Keratinocyte (primary cell): ENCODE results near the gene SRRD. TPM values are rescaled to one million over a fixed set of nuclear protein-coding genes. Genes with fewer than 3 reads are reported as not detected.

Experiments used
- DNase-seq: peaks from one replicate; pipeline ENCODE4 v3.0.0-alpha.2; 2011; ENCODE audit warnings: low read depth, missing footprints, low spot score
- FAIRE-seq: peaks from 2 replicates; lab custom pipeline; 2011; peaks lifted over from hg19 to GRCh38; lab: Jason Lieb, UNC
- H2AFZ ChIP-seq: 2 replicates; pipeline ENCODE4 v1.6.0; 2012; ENCODE audit warnings: low read length, control low read depth, inconsistent platforms; ENCODE audit not compliant: control insufficient read depth
- H3K27ac ChIP-seq: 2 replicates; pipeline ENCODE4 v1.5.1; 2011; ENCODE audit warnings: low read length; ENCODE audit not compliant: control insufficient read depth, insufficient read depth
- H3K27me3 ChIP-seq: 3 replicates; pipeline ENCODE4 v1.6.0; 2011; ENCODE audit warnings: low read length; ENCODE audit not compliant: control insufficient read depth, insufficient read depth; ENCODE audit errors: extremely low read depth
- H3K36me3 ChIP-seq, 2 experiments: 2 replicates in 1 of 2; 3 replicates in 1 of 2; pipeline ENCODE4 v1.5.1; 2011; ENCODE audit warnings: low read length in 2 of 2, mild to moderate bottlenecking in 1 of 2; ENCODE audit not compliant: control insufficient read depth in 2 of 2, insufficient read depth in 2 of 2; ENCODE audit errors: extremely low read depth in 1 of 2
- H3K4me1 ChIP-seq: 3 replicates; pipeline ENCODE4 v1.5.1; 2011; ENCODE audit warnings: low read length; ENCODE audit not compliant: control insufficient read depth, insufficient read depth; ENCODE audit errors: extremely low read depth
- H3K4me2 ChIP-seq: 3 replicates; pipeline ENCODE4 v1.6.0; 2011; ENCODE audit warnings: low read depth, low read length; ENCODE audit not compliant: control insufficient read depth, insufficient read depth; ENCODE audit errors: extremely low read depth
- H3K4me3 ChIP-seq, 3 experiments: fragments of 200-600 bp in 1 of 3; sonication (generic) in 1 of 3; 2 replicates in 2 of 3; 3 replicates in 1 of 3; pipeline ENCODE4 v1.5.1; 2011 to 2016; ENCODE audit warnings: low read length in 3 of 3, mild to moderate bottlenecking in 3 of 3, control low read depth in 2 of 3, inconsistent platforms in 1 of 3, low read depth in 1 of 3, mixed read lengths in 1 of 3, mixed run types in 1 of 3, moderate library complexity in 1 of 3; ENCODE audit not compliant: control insufficient read depth in 2 of 3, insufficient read depth in 2 of 3; ENCODE audit errors: extremely low read depth in 1 of 3
- H3K79me2 ChIP-seq: 2 replicates; pipeline ENCODE4 v1.6.0; 2012; ENCODE audit warnings: low read length; ENCODE audit not compliant: control insufficient read depth, insufficient read depth
- H3K9ac ChIP-seq: 3 replicates; pipeline ENCODE4 v1.6.0; 2011; ENCODE audit warnings: low read length; ENCODE audit not compliant: control insufficient read depth, insufficient read depth; ENCODE audit errors: extremely low read depth
- H3K9me1 ChIP-seq: 3 replicates; pipeline ENCODE4 v1.6.0; 2011; ENCODE audit warnings: low read length; ENCODE audit not compliant: control insufficient read depth, insufficient read depth; ENCODE audit errors: extremely low read depth
- H3K9me3 ChIP-seq: 2 replicates; pipeline ENCODE4 v1.5.1; 2012; ENCODE audit warnings: low read depth, low read length; ENCODE audit not compliant: control insufficient read depth
- H4K20me1 ChIP-seq: 3 replicates; pipeline ENCODE4 v1.6.0; 2011; ENCODE audit warnings: low read length; ENCODE audit not compliant: control insufficient read depth, insufficient read depth; ENCODE audit errors: extremely low read depth
- EZH2 ChIP-seq: IDR thresholded peaks from one replicate; pipeline ENCODE4 v1.6.1; 2012; ENCODE audit warnings: inconsistent platforms, mild to moderate bottlenecking, low read length, moderate library complexity
- dilution Hi-C: fragments of 300-500 bp; cut with MboI; formaldehyde crosslinking; loops from one replicate; pipeline ENCODE4 v1.7.0; 2020; ENCODE audit warnings: low sequenced_read_pairs; ENCODE audit not compliant: extremely low pct_ligation_motif_present
- polyA plus RNA-seq, 5 experiments: library from polyadenylated mRNA; depleted of rRNA in 3 of 5; stranded (reverse) in 3 of 5; stranded (forward) in 1 of 5; unstranded in 1 of 5; fragments of >200 nt; gene quantifications; 1 replicate in 1 of 5; 2 replicates in 3 of 5; 3 replicates in 1 of 5; pipeline versions ENCODE4 v1.2.1 to v1.2.3, GENCODE V29; 2011 to 2012; ENCODE audit warnings: missing spikeins in 2 of 5, low read depth in 1 of 5, low replicate concordance in 1 of 5
- TF ChIP-seq, protein P1 (sequence below), 3 experiments: IDR thresholded peaks in 1 of 3; conservative IDR thresholded peaks in 1 of 3; optimal IDR thresholded peaks in 1 of 3; 2 replicates in 2 of 3; 3 replicates in 1 of 3; pipeline versions ENCODE3 to v1.5.1; 2011; ENCODE audit warnings: low read length in 3 of 3, mild to moderate bottlenecking in 3 of 3, moderate library complexity in 2 of 3, control low read depth in 1 of 3, inconsistent platforms in 1 of 3; ENCODE audit not compliant: insufficient read depth in 2 of 3; ENCODE audit errors: extremely low read depth in 1 of 3

Gene SRRD
- polyA plus RNA-seq, 1 donor (not counting 4 experiments of a cell fraction or from before 2014, with no cell fraction given): 45.0 TPM

DNA sequence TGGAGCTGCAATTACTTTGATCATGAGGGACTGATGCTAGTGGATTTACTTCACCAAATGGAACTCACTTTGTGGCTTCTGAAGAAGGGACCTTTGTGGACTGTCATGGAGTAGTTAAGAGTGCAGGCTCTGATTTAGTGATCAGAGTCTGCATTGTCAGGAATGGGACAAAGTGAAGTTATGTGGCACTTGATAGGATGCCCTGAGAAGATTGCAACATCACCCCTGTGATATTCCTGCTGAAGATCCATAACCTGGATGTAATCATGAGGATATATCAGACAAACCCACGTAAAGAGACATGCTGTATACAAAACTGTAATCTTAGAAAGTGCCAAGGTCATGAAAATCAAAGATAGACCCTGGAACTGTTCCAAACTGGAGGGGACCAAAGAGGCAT lies 30.2 kb downstream of the SRRD start:
- Histone ChIP-seq H3K36me3 (peaks cover 8 to 12% of the 10 kb centered on the region in 2 experiments), H3K4me3 (no peak overlapping the region), H3K4me2 (peak overlapping the region; percentile 96), H3K9me1 (no peaks in the 10 kb centered on the region), H3K27me3 (no peaks in the 10 kb centered on the region), H3K9me3 (no peaks in the 10 kb centered on the region), H3K79me2 (peaks cover 31% of the 10 kb centered on the region), H2AFZ (no peak overlapping the region), H3K9ac (no peak overlapping the region), H3K4me1 (peaks cover 20% of the 10 kb centered on the region), H3K27ac (no peak overlapping the region), H4K20me1 (no peaks in the 10 kb centered on the region)
- FAIRE-seq (peak; percentile 41), DNase-seq (no peak)
- TF ChIP-seq EZH2: no peak
- TF ChIP-seq, protein P1, sequence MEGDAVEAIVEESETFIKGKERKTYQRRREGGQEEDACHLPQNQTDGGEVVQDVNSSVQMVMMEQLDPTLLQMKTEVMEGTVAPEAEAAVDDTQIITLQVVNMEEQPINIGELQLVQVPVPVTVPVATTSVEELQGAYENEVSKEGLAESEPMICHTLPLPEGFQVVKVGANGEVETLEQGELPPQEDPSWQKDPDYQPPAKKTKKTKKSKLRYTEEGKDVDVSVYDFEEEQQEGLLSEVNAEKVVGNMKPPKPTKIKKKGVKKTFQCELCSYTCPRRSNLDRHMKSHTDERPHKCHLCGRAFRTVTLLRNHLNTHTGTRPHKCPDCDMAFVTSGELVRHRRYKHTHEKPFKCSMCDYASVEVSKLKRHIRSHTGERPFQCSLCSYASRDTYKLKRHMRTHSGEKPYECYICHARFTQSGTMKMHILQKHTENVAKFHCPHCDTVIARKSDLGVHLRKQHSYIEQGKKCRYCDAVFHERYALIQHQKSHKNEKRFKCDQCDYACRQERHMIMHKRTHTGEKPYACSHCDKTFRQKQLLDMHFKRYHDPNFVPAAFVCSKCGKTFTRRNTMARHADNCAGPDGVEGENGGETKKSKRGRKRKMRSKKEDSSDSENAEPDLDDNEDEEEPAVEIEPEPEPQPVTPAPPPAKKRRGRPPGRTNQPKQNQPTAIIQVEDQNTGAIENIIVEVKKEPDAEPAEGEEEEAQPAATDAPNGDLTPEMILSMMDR (optimal IDR thresholded peaks at IDR 0.05 in 1 of 3, IDR thresholded peaks at IDR 0.05 in 1 of 3, conservative IDR thresholded peaks at IDR 0.05 in 1 of 3; ENCODE audit: extremely low read depth in 1 of 3, insufficient read depth in 2 of 3, low read length in 3 of 3): no peak
- dilution Hi-C loops: no loop called here

DNA sequence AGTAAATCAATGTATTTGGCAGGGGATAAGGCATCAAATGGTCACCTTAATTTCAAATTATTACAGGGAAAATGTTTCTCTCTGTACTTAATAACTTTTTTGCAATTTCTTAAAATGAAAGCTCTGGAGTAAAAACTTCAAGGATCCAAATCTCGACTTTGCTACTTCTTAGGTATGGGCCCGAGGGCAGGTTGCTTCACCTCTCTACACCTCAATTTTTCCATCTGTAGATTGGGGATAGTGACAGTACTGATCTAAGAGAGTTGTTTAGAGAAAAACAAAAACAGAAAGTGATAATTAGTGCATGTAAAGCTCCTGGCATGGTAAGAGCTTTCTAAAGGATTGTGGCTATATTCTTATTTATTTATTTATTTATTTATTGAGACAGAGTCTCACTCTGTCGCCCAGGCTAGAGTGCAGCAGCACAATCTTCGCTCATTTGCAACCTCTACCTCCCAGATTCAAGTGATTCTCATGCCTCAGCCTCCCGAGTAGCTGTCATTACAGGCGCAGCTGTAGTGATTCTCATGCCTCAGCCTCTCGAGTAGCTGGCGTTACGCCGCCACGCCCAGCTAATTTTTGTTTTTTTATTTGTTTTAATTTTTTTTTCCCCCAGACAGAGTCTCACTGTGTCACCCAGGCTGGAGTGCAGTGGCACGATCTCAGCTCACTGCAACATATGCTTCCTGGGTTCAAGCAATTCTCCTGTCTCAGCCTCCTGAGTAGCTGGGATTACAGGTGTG lies 30.9 kb downstream of the SRRD start:
- Histone ChIP-seq H3K4me1 (peaks cover 20% of the 10 kb centered on the region), H3K9me1 (no peaks in the 10 kb centered on the region), H3K36me3 (peaks cover 2 to 6% of the 10 kb centered on the region in 2 experiments), H3K27ac (no peak overlapping the region), H3K9me3 (no peaks in the 10 kb centered on the region), H3K4me3 (no peak overlapping the region), H3K27me3 (no peaks in the 10 kb centered on the region), H3K4me2 (no peak overlapping the region), H4K20me1 (no peaks in the 10 kb centered on the region), H3K9ac (no peak overlapping the region), H3K79me2 (peaks cover 31% of the 10 kb centered on the region), H2AFZ (no peak overlapping the region)
- TF ChIP-seq, protein P1 (optimal IDR thresholded peaks at IDR 0.05 in 1 of 3, IDR thresholded peaks at IDR 0.05 in 1 of 3, conservative IDR thresholded peaks at IDR 0.05 in 1 of 3; ENCODE audit: extremely low read depth in 1 of 3, insufficient read depth in 2 of 3, low read length in 3 of 3): no peak
- TF ChIP-seq EZH2: no peak
- DNase-seq (no peak), FAIRE-seq (no peak)
- dilution Hi-C loops: no loop called here
